Measurements from ENCODE around the gene ZNF319. TPM values are rescaled to one million over a fixed set of nuclear protein-coding genes. Genes with fewer than 3 reads are reported as not detected.
A peak's percentile ranks its signal among the peaks of the same experiment; 100 is the strongest.

ZNF319 gene
- total and polyA plus RNA-seq, 2 of the 13 experiments (the other 11 are each of a cell fraction or from before 2014, with no cell fraction given) = 2.4 to 3.6 TPM

- 98% methylated on average over 21 of the region's 22 CpGs for WGBS (ENCODE audit: low lambda C conversion rate)
- H3K27ac ChIP-seq (ENCODE audit: extremely low read length, insufficient read depth, low read length) = no peak overlapping the region
- no peak for ATAC-seq
- no peaks in the 10 kb centered on the region for H3K27me3 ChIP-seq (ENCODE audit: control insufficient read depth in 1 of 2, insufficient read depth in 2 of 2, low read length in 2 of 2)
- intact Hi-C loops (cut with micrococcal nuclease; ENCODE audit: unreplicated experiment) = no loop called here
- in situ Hi-C loops (cut with HindIII; ENCODE audit: extremely low pct_ligation_motif_present, low pct_unique_long_range_greater_than_20kb) = no loop called here
- H3K9ac ChIP-seq (ENCODE audit: insufficient read depth, low read depth, low read length) = no peak overlapping the region
- no peaks in the 10 kb centered on the region for H3K79me2 ChIP-seq (ENCODE audit: insufficient read depth, low read length)
- CTCF ChIA-PET (ENCODE audit: low intra/inter-chr PET ratio, low total read pairs) = no interaction called here
- no peak overlapping the region for H3K4me3 ChIP-seq (replicated peaks in 1 of 3; ENCODE audit: insufficient read depth in 1 of 3, low read depth in 2 of 3, low read length in 3 of 3)
- peaks cover 47 to 69% of the 10 kb centered on the region in 2 experiments for H3K36me3 ChIP-seq (replicated peaks in 1 of 2; ENCODE audit: control insufficient read depth in 1 of 2, insufficient read depth in 2 of 2, low read length in 2 of 2)
- 0 out of 2 replicates have a peak, but pooled peaks have one; percentile 46 for TF ChIP-seq NRL (CRISPR knock-in tag; IDR thresholded peaks at IDR 0.05; ENCODE audit: borderline replicate concordance)
- TF ChIP-seq ZNF773 (CRISPR knock-in tag; IDR thresholded peaks at IDR 0.05; ENCODE audit: borderline replicate concordance) = no peak
- TF ChIP-seq HNRNPLL (IDR thresholded peaks at IDR 0.05; ENCODE audit: low read depth, low read length, poor library complexity, severe bottlenecking) = peak; percentile 18
- TF ChIP-seq IKZF1 (IDR thresholded peaks at IDR 0.05) = no peak
- peak; percentile 71 for TF ChIP-seq RBM22 (optimal IDR thresholded peaks at IDR 0.05; ENCODE audit: low read length)
- H3K9me3 ChIP-seq (ENCODE audit: low read length) = no peaks in the 10 kb centered on the region
- 0 out of 2 replicates have a peak, but pooled peaks cover 6% of the 10 kb centered on the region for H3K4me1 ChIP-seq (ENCODE audit: insufficient read depth, low read length)
- FAIRE-seq = no peak
- DNase-seq (ENCODE audit: low spot score) = no peak
- H4K20me1 ChIP-seq (ENCODE audit: insufficient read depth, low read length) = no peaks in the 10 kb centered on the region
- no peak overlapping the region for H2AFZ ChIP-seq (ENCODE audit: low read length)
- POLR2A ChIA-PET = no interaction called here
- BruUV-seq (replicated peaks) = no TSS peak
- H3K4me2 ChIP-seq (ENCODE audit: low read depth, low read length) = no peak overlapping the region
These were observed 41.8 kb upstream of the ZNF319 start for GRCh38 chr16:58042001-58042885.

- Histone ChIP-seq H3K36me3 (replicated peaks in 1 of 2; ENCODE audit: control insufficient read depth in 1 of 2, insufficient read depth in 2 of 2, low read length in 2 of 2) (peaks cover 49 to 70% of the 10 kb centered on the region in 2 experiments), H3K4me1 (ENCODE audit: insufficient read depth, low read length) (no peaks in the 10 kb centered on the region), H3K9ac (ENCODE audit: insufficient read depth, low read depth, low read length) (no peak overlapping the region), H3K27me3 (ENCODE audit: control insufficient read depth in 1 of 2, insufficient read depth in 2 of 2, low read length in 2 of 2) (no peaks in the 10 kb centered on the region), H3K4me2 (ENCODE audit: low read depth, low read length) (no peak overlapping the region), H3K9me3 (ENCODE audit: low read length) (no peaks in the 10 kb centered on the region), H3K79me2 (ENCODE audit: insufficient read depth, low read length) (no peaks in the 10 kb centered on the region), H3K4me3 (replicated peaks in 1 of 3; ENCODE audit: insufficient read depth in 1 of 3, low read depth in 2 of 3, low read length in 3 of 3) (no peak overlapping the region), H3K27ac (ENCODE audit: extremely low read length, insufficient read depth, low read length) (no peak overlapping the region), H4K20me1 (ENCODE audit: insufficient read depth, low read length) (no peaks in the 10 kb centered on the region; the same call in 1 of the 2 replicates), H2AFZ (ENCODE audit: low read length) (no peak overlapping the region)
- WGBS (ENCODE audit: low lambda C conversion rate) = 95% methylated on average over 7 of the region's 18 CpGs
- CTCF ChIA-PET (ENCODE audit: low intra/inter-chr PET ratio, low total read pairs) = no interaction called here
- no peak for FAIRE-seq
- no peak for TF ChIP-seq ZNF619 (CRISPR knock-in tag; IDR thresholded peaks at IDR 0.05)
- TF ChIP-seq AGO2 (optimal IDR thresholded peaks at IDR 0.05; ENCODE audit: low read depth, low read length) = peak; percentile 69
- in situ Hi-C loops (cut with HindIII; ENCODE audit: extremely low pct_ligation_motif_present, low pct_unique_long_range_greater_than_20kb) (no loop called here), intact Hi-C loops (cut with micrococcal nuclease; ENCODE audit: unreplicated experiment) (no loop called here)
- no TSS peak for BruUV-seq (replicated peaks)
- POLR2A ChIA-PET = no interaction called here
- DNase-seq (ENCODE audit: low spot score) = no peak
- no peak for ATAC-seq
These were observed 41.1 kb upstream of the ZNF319 start for GRCh38 chr16:58041628-58041955.
